GM12874 (cell line): ENCODE measurements around the gene KRT4.

Source experiments
- TF ChIP-seq, protein P1 (sequence below): IDR thresholded peaks from 2 replicates; pipeline ENCODE4 v1.5.1; 2011; ENCODE audit warnings: low read depth, mild to moderate bottlenecking, control low read depth, low read length, moderate library complexity; ENCODE audit not compliant: insufficient read depth

Gene KRT4

DNA sequence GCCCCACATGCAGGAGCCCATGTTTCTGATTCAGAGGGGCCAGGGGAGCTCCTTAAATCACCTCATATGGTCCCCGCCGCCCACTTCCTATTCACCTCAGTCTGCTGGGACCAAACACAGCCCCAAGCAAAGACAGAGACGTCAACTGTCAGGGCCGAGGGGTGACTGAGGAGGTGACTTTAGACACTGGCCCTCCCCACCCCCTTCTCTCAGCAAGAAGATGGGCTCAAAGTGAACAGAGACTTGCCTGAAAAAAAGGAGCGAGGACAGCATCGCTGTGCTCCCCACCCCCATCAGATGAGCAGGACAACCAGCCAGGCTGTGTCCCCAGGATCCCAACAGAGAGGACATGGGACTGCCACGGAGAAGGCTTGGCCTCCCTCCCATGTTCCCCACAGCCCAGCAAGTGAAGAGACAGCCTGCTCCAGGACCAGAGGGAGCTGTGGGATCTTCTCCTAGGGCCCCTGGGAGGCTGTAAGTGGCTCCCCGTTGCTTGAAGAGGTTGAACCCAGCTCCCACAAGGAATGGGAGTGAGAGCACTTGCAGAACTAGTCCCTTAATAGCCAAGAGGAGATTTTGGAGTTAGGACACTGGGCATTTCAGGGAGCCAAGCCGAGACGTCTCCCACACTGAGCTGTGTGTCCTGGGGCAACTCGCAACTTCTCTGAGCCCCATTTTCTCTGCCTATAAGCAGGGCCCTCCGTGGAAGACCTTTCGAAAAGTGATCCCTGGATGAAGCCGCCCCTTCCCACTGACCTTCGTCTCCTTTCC is 21.5 kb upstream of the KRT4 start:
- TF ChIP-seq, protein P1, sequence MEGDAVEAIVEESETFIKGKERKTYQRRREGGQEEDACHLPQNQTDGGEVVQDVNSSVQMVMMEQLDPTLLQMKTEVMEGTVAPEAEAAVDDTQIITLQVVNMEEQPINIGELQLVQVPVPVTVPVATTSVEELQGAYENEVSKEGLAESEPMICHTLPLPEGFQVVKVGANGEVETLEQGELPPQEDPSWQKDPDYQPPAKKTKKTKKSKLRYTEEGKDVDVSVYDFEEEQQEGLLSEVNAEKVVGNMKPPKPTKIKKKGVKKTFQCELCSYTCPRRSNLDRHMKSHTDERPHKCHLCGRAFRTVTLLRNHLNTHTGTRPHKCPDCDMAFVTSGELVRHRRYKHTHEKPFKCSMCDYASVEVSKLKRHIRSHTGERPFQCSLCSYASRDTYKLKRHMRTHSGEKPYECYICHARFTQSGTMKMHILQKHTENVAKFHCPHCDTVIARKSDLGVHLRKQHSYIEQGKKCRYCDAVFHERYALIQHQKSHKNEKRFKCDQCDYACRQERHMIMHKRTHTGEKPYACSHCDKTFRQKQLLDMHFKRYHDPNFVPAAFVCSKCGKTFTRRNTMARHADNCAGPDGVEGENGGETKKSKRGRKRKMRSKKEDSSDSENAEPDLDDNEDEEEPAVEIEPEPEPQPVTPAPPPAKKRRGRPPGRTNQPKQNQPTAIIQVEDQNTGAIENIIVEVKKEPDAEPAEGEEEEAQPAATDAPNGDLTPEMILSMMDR = no peak

DNA sequence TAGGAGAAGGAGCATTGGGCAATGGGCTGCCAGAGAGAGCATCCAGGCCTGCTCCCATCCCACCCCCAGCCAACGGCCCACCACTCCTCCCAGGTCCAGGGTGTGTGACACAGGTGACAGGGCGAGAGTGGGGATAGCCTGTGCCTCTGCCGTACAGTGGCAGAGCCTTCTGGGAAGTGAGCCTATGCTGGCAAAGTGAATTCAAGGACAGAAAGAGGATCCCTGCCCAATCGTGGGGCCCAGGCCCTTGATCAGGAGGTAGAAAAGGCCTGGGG is 20.7 kb upstream of the KRT4 start:
- TF ChIP-seq, protein P1 = no peak

DNA sequence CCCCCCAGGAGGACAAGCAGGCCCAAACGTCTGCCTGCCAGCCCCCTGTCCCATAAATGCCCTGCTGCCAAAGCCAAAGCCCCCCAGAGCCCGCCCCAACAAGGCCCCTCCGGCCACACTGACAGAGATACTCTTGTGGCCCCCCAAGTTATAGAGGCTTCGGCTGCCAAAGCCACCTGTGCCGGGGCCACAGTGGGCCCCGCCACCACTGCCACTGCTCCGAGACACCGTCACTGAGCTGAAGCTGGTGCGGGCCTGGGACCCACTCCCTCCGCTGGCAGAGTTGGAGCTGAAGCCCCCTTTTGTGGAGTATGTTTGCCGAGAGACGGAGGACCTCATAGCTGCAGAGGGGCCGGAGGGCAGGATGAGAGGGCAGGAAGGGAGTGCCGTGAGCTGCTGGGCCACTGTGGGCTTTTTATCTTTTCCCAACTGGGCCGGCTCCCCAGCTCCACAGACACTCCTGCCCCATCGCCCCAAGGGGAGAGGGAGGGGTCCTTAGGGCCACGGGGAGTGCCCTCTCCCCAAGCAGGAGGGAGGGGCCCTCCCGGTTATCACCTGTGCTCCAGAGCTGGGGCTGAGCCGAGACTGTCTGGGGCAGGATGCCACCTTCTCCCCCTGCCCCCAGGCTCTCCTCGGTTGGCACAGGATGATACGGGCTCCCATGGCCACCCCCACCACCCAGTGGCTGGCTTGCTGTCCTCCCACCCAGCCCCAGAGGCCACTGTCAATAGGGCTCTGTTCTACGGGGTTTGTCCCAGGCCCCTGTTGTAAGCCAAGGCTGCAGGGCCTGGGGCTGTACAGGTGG is 20.2 kb upstream of the KRT4 start, which contains the start of gene KRT79:
TSS of gene KRT79 (minus strand) at position 390 of the 805 bp plus-strand sequence. CDS start at position 339, 51 bp downstream.
- TF ChIP-seq, protein P1 = no peak

DNA sequence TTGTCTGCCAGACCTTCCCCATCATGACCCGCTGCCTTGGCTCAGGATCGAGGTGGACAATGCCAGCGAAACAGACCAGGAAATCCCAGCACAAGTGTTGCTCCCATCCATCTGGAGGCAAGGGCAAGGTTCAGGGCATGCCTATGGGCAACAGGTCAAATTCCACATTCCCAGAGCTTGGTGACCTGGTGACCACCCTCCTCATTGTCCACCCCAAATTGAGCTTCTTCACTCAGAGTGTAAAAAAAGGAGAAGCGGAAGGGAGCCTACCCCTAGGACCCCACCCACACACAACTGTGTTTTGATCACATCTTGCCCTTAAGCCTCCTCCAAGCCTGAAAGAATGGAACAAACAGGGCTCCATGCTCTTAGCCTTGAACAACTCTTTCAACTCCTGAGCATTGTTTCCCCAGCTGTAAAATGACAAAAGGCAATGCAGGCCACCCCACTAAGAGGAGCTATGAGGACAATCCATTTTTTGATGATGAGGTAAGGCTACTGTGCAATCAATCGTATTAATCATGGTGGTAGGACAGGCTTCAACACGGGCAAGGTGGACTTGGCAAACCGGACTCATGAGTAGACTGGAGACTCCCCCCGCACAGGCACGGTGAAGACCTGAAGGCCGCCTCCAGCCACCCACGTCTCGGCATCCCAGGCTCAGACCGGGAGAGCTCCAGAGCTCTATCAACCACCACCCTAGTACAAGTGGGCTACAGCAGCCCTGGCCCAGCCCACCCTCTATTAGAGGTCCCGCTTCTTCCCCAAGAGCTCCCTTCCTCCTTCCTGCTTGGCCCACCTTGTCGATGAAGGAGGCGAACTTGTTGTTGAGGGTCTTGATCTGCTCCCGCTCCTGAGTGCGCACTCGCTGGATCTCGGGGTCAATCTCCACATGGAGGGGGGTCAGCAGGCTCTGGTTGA is 19.3 kb upstream of the KRT4 start:
- TF ChIP-seq, protein P1 = no peak

DNA sequence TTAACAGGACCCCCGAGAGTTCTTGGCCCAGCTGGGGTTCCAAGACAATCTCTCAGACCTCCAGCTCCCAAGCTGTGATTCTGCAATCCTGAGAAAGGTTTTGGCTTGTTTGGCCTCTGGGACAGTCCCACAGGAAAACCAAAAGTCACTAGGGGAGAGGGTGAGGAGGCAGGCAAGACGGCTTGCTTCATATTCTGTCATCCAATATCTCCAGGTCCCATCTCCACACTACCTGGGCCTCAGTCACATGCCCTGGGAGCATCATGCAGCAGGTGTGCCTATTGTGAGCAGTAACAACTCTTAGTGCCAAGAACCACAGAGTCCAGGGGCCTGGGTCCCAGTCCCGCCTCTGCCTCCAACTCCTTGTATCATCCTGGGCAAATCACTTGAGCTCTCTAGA is 18.5 kb upstream of the KRT4 start:
- TF ChIP-seq, protein P1 = no peak

DNA sequence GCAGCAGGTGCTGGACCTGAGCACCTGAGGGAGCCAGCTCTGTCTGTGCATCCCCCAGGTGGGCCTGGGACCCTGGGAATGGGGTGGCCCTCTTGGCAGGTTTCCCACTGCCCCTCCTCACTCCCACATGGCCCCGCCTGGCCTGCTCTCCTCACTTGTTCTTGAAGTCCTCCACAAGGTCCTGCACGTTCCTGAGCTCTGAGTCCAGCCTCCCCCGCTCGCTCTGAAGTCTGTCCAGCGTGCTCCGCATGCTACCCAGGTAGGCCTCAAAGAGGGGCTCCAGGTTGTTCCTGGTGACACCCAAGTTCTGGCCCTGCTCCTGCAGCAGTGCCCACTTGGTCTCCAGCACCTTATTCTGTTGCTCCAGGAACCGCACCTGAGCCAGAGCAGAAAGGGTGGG is 17.3 kb upstream of the KRT4 start:
- TF ChIP-seq, protein P1 = no peak
